Naive thymus-derived CD8-positive, alpha-beta T cell (primary cell): ENCODE results near the gene CDSN. TPM values are rescaled to one million over a fixed set of nuclear protein-coding genes. Genes with fewer than 3 reads are reported as not detected.
A peak's percentile ranks its signal among the peaks of the same experiment; 100 is the strongest.

Source experiments
- ATAC-seq, 2 donors: fragments of 150-1000 bp; cut with Tn5 transposase in 1 of 2; sonication (Bioruptor Pico), chemical (Tn5 transposase) in 1 of 2; 1 replicate in 1 of 2; 2 replicates in 1 of 2; pipeline ENCODE4 v1.10.0; 2021; ENCODE audit warnings: mild to moderate bottlenecking in 2 of 2, moderate library complexity in 2 of 2
- POLR2A ChIA-PET: fragments of 350-600 bp; sonication (Branson Sonifier 250); formaldehyde crosslinking; loops from one replicate; lab custom pipeline; 2021; ENCODE audit warnings: antibody characterized with exemption; lab: Charles Lee
- DNase-seq, 10 donors: peaks; one replicate each; pipeline versions ENCODE4 v3.0.0 to v3.0.0-alpha.2; 2020 to 2022
- H3K27ac Mint-ChIP-seq, 10 donors: one replicate each; pipeline ENCODE4 v1.8.0; 2020 to 2022; ENCODE audit warnings: mild to moderate bottlenecking in 10 of 10, mixed read lengths in 10 of 10, moderate library complexity in 4 of 10, inconsistent platforms in 1 of 10
- H3K27me3 Mint-ChIP-seq, 5 donors: one replicate each; pipeline ENCODE4 v1.8.0; 2021 to 2022; ENCODE audit warnings: mixed read lengths in 5 of 5
- H3K36me3 Mint-ChIP-seq, 3 donors: one replicate each; pipeline ENCODE4 v1.8.0; 2020 to 2022; ENCODE audit warnings: mixed read lengths in 3 of 3, mild to moderate bottlenecking in 2 of 3, inconsistent platforms in 1 of 3
- H3K4me1 Mint-ChIP-seq, 4 donors: one replicate each; pipeline ENCODE4 v1.8.0; 2021 to 2022; ENCODE audit warnings: mixed read lengths in 4 of 4
- H3K4me3 Mint-ChIP-seq, 10 donors: one replicate each; pipeline ENCODE4 v1.8.0; 2020 to 2022; ENCODE audit warnings: mild to moderate bottlenecking in 10 of 10, mixed read lengths in 10 of 10, moderate library complexity in 6 of 10, inconsistent platforms in 1 of 10
- H3K9me3 Mint-ChIP-seq, 9 donors: one replicate each; pipeline ENCODE4 v1.8.0; 2020 to 2022; ENCODE audit warnings: mixed read lengths in 9 of 9, mild to moderate bottlenecking in 3 of 9, inconsistent platforms in 1 of 9, moderate library complexity in 1 of 9
- polyA plus RNA-seq, 3 donors: library from polyadenylated mRNA; unstranded; fragments of 300-500 nt; fragmentation: Illumina TruSeq; gene quantifications; one replicate each; pipeline ENCODE4 v1.2.3, GENCODE V29; 2021
- total RNA-seq, 8 experiments: library from RNA in 2 of 8; stranded (reverse) in 2 of 8; gene quantifications; one replicate each; pipeline ENCODE4 v1.2.3 and lab custom pipeline; 2021 to 2026

Gene CDSN
- total and polyA plus RNA-seq, 5 experiments from 2014 or later, result not detected

DNA sequence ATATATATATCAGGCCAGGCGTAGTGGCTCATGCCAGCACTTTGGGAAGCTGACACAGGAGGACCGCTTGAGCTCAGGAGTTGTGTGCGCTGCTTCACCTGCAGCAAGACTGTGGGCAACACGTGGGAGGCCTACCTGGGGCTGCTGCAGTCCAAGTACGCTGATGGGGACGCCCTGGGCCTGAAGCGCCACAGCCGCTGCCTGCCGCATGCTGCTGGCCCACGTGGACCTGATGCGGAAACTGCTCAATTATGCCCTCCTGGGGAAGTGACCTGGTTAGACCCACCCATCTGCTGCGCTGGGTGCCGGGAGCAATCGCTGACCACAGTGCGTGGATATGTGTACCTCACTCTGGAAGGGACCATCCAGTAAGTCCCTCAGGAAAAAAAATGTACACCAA is 20.4 kb upstream of the CDSN start:
- no peak for ATAC-seq
- POLR2A ChIA-PET, result no interaction called here
- no peak overlapping the region for H3K4me3 Mint-ChIP-seq
- peaks cover 4 to 8% (median 6%) of the 10 kb centered on the region in 4 donors for H3K4me1 Mint-ChIP-seq
- H3K9me3 Mint-ChIP-seq, result no peaks in the 10 kb centered on the region
- DNase-seq, result no peak
- H3K27ac Mint-ChIP-seq, result peak overlapping the region in 1 of 10 donors; percentile 70
- H3K27me3 Mint-ChIP-seq, result peaks cover 0 to 2% (median 0%) of the 10 kb centered on the region in 5 donors
- peaks cover 0 to 17% (median 4%) of the 10 kb centered on the region in 3 donors for H3K36me3 Mint-ChIP-seq

GRCh38 chr6:31139599-31139998 is 19.4 kb upstream of the CDSN start:
- Mint-ChIP-seq H3K4me1 (peaks cover 4 to 8% (median 6%) of the 10 kb centered on the region in 4 donors), H3K27ac (peak overlapping the region in 2 of 10 donors; percentile 60 to 73), H3K27me3 (peaks cover 0 to 2% (median 0%) of the 10 kb centered on the region in 5 donors), H3K36me3 (peaks cover 0 to 7% (median 2%) of the 10 kb centered on the region in 3 donors), H3K4me3 (no peak overlapping the region), H3K9me3 (no peaks in the 10 kb centered on the region)
- POLR2A ChIA-PET, result interaction anchor here (2.0 kb wide), 1 partner anchor 227 kb away, joined by 8 read pairs; no protein-coding TSS in a partner anchor
- DNase-seq (no peak), ATAC-seq (no peak)

- Mint-ChIP-seq H3K27ac (peak within 1 kb of the TSS in 2 of 10 donors; percentile 60 to 73), H3K36me3 (peaks cover 0 to 3% (median 2%) of the 10 kb centered on the region in 3 donors), H3K4me3 (peak within 1 kb of the TSS in 2 of 10 donors; percentile 41 to 76), H3K9me3 (no peaks in the 10 kb centered on the region), H3K27me3 (peaks cover 0 to 2% (median 0%) of the 10 kb centered on the region in 5 donors), H3K4me1 (peaks cover 4 to 8% (median 6%) of the 10 kb centered on the region in 4 donors)
- POLR2A ChIA-PET, result interaction anchor here (0.8 to 2.0 kb wide), 2 partner anchors 54 to 228 kb away, joined by 6 to 8 read pairs; no protein-coding TSS in a partner anchor
- DNase-seq, result no peak
- no peak for ATAC-seq
Observed at GRCh38 chr6:31138982-31139381, 18.7 kb upstream of the CDSN start, which contains the start of gene PSORS1C2. TSS of gene PSORS1C2 (minus strand) at chr6:31139066. CDS start at chr6:31139026, 40 bp downstream.

GRCh38 chr6:31135710-31136109 is 15.5 kb upstream of the CDSN start:
- no peak overlapping the region for H3K27ac Mint-ChIP-seq
- no peak for ATAC-seq
- H3K9me3 Mint-ChIP-seq, result no peaks in the 10 kb centered on the region
- no peak overlapping the region for H3K4me3 Mint-ChIP-seq
- H3K27me3 Mint-ChIP-seq, result peaks cover 0 to 2% (median 0%) of the 10 kb centered on the region in 5 donors
- POLR2A ChIA-PET, result interaction anchor here (1.0 kb wide), 1 partner anchor 22 kb away, joined by 3 read pairs; the partner anchor contains the start of gene CCHCR1
- DNase-seq, result no peak
- H3K4me1 Mint-ChIP-seq, result peaks cover 4 to 8% (median 6%) of the 10 kb centered on the region in 4 donors
- H3K36me3 Mint-ChIP-seq, result no peaks in the 10 kb centered on the region

GRCh38 chr6:31132806-31133205 is 12.6 kb upstream of the CDSN start:
- H3K27me3 Mint-ChIP-seq, result peaks cover 0 to 5% (median 1%) of the 10 kb centered on the region in 5 donors
- no peak for ATAC-seq
- H3K36me3 Mint-ChIP-seq, result no peaks in the 10 kb centered on the region
- no peak overlapping the region for H3K27ac Mint-ChIP-seq
- DNase-seq, result no peak
- no peak overlapping the region for H3K4me3 Mint-ChIP-seq
- H3K9me3 Mint-ChIP-seq, result no peaks in the 10 kb centered on the region
- POLR2A ChIA-PET, result interaction anchor here (0.7 to 0.9 kb wide), 2 partner anchors 88 to 336 kb away, joined by 3 to 7 read pairs; no protein-coding TSS in a partner anchor
- peaks cover 9 to 13% (median 10%) of the 10 kb centered on the region in 4 donors for H3K4me1 Mint-ChIP-seq

DNA sequence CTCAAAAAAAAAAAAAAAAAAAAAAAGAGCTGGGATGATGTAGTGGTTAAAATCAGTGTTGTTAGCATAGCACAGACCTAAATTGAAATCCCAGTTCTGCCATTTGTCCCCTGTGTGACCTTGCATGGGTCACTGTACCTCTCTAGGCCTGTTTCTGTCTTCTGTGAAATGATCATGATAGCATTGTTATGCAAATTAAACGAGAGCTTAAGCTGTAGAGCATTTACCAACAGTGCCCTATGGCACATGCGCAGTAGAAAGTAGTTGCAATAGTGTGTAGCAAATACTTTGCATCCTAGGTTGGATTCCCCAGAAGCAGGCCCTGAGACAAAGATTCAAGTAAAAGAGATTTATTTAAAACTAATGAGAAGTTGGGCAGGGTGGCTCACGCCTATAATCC is 11.3 kb upstream of the CDSN start:
- Mint-ChIP-seq H3K4me1 (peaks cover 5 to 9% (median 7%) of the 10 kb centered on the region in 4 donors), H3K9me3 (no peaks in the 10 kb centered on the region), H3K4me3 (no peak overlapping the region), H3K27ac (no peak overlapping the region), H3K36me3 (no peaks in the 10 kb centered on the region), H3K27me3 (peaks cover 0 to 5% (median 1%) of the 10 kb centered on the region in 5 donors)
- no peak for ATAC-seq
- DNase-seq, result no peak
- POLR2A ChIA-PET, result interaction anchor here (0.6 to 0.9 kb wide), 2 partner anchors 35 to 87 kb away, joined by 3 read pairs; no protein-coding TSS in a partner anchor

GRCh38 chr6:31130751-31131150 is 10.5 kb upstream of the CDSN start:
- H3K27ac Mint-ChIP-seq, result no peak overlapping the region
- H3K4me3 Mint-ChIP-seq, result no peak overlapping the region
- POLR2A ChIA-PET, result interaction anchor here (0.6 to 0.7 kb wide), 2 partner anchors 217 to 225 kb away, joined by 3 read pairs; partner anchors contain the start of gene VARS2
- H3K27me3 Mint-ChIP-seq, result peaks cover 0 to 5% (median 1%) of the 10 kb centered on the region in 5 donors
- ATAC-seq (no peak), DNase-seq (no peak)
- peaks cover 5 to 8% (median 7%) of the 10 kb centered on the region in 4 donors for H3K4me1 Mint-ChIP-seq
- no peaks in the 10 kb centered on the region for H3K9me3 Mint-ChIP-seq
- no peaks in the 10 kb centered on the region for H3K36me3 Mint-ChIP-seq

GRCh38 chr6:31129130-31129529 is 8.9 kb upstream of the CDSN start:
- H3K27me3 Mint-ChIP-seq, result peaks cover 0 to 5% (median 1%) of the 10 kb centered on the region in 5 donors
- H3K4me1 Mint-ChIP-seq, result peaks cover 5 to 10% (median 7%) of the 10 kb centered on the region in 4 donors
- H3K36me3 Mint-ChIP-seq, result no peaks in the 10 kb centered on the region
- DNase-seq, result no peak
- H3K9me3 Mint-ChIP-seq, result no peaks in the 10 kb centered on the region
- no peak overlapping the region for H3K27ac Mint-ChIP-seq
- POLR2A ChIA-PET, result interaction anchor here (1.2 kb wide), 1 partner anchor 28 kb away, joined by 3 read pairs; no protein-coding TSS in a partner anchor
- H3K4me3 Mint-ChIP-seq, result no peak overlapping the region
- ATAC-seq, result no peak

GRCh38 chr6:31128093-31128676 is 7.9 kb upstream of the CDSN start:
- POLR2A ChIA-PET, result interaction anchor here (1.0 to 1.2 kb wide), 2 partner anchors 29 to 214 kb away, joined by 3 read pairs; partner anchors contain the start of gene VARS2
- ATAC-seq (peak; percentile 79 to 86), DNase-seq (peak; percentile 38 to 81 (median 70))
- H3K4me3 Mint-ChIP-seq, result no peak overlapping the region
- H3K36me3 Mint-ChIP-seq, result no peaks in the 10 kb centered on the region
- peaks cover 0 to 5% (median 1%) of the 10 kb centered on the region in 5 donors for H3K27me3 Mint-ChIP-seq
- no peaks in the 10 kb centered on the region for H3K9me3 Mint-ChIP-seq
- H3K27ac Mint-ChIP-seq, result peak overlapping the region in 5 of 10 donors; percentile 1 to 77 (median 44)
- peaks cover 5 to 10% (median 7%) of the 10 kb centered on the region in 4 donors for H3K4me1 Mint-ChIP-seq

GRCh38 chr6:31126396-31127175 is 6.3 kb upstream of the CDSN start:
- no peak overlapping the region for H3K27ac Mint-ChIP-seq
- POLR2A ChIA-PET, result no interaction called here
- no peak for DNase-seq
- no peaks in the 10 kb centered on the region for H3K36me3 Mint-ChIP-seq
- H3K4me1 Mint-ChIP-seq, result peaks cover 5 to 10% (median 7%) of the 10 kb centered on the region in 4 donors
- no peak overlapping the region for H3K4me3 Mint-ChIP-seq
- peaks cover 0 to 5% (median 1%) of the 10 kb centered on the region in 5 donors for H3K27me3 Mint-ChIP-seq
- no peak for ATAC-seq
- no peaks in the 10 kb centered on the region for H3K9me3 Mint-ChIP-seq

DNA sequence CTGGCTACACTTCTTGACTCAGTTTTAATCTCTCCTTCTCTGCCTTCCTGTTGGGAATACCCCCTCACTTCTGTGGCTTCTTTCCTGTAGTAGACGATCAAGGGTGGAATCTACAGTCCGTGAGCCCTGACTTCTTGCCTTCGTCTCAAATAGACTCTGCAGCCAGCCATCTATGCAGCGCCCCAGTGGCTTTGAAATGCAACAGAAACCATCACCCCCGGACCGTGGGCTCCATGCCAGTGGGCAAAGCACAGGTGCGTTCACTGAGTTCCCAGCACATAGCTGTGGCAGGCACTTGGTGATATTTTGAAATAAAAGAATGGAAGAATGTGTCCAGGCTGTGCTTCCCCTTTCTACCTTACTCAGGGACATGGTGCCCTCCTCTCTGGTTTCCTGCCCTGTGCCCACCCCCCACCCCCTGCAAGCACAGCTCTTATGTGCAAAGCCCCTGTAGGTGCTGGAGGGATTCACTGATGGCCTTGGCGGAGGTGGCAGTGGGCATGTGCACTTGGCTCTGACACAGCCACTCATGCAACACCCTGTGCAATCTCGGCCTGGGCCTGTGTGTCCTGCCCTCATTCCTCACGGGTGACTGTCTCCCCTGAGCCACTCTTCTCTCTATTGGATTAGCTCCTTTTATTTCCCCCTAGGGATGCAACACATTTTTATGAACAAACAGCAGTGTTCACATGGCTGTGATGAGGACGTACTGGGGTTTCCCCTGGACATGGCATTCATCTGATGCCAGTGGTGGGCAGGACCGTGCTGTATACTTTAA is 5.5 kb upstream of the CDSN start:
- Mint-ChIP-seq H3K27me3 (peaks cover 0 to 5% (median 1%) of the 10 kb centered on the region in 5 donors), H3K9me3 (no peaks in the 10 kb centered on the region), H3K4me3 (no peak overlapping the region), H3K36me3 (no peaks in the 10 kb centered on the region), H3K27ac (no peak overlapping the region), H3K4me1 (peaks cover 5 to 10% (median 7%) of the 10 kb centered on the region in 4 donors)
- no peak for ATAC-seq
- DNase-seq, result no peak
- POLR2A ChIA-PET, result no interaction called here

GRCh38 chr6:31125162-31125561 is 4.9 kb upstream of the CDSN start:
- H3K4me3 Mint-ChIP-seq, result no peak overlapping the region
- DNase-seq, result no peak
- peaks cover 0 to 5% (median 1%) of the 10 kb centered on the region in 5 donors for H3K27me3 Mint-ChIP-seq
- no peaks in the 10 kb centered on the region for H3K9me3 Mint-ChIP-seq
- H3K36me3 Mint-ChIP-seq, result no peaks in the 10 kb centered on the region
- ATAC-seq, result no peak
- H3K27ac Mint-ChIP-seq, result no peak overlapping the region
- POLR2A ChIA-PET, result no interaction called here
- H3K4me1 Mint-ChIP-seq, result peaks cover 5 to 10% (median 7%) of the 10 kb centered on the region in 4 donors
